BLaER1 (cell line): ENCODE results near the gene PAGE4.
A peak's percentile ranks its signal among the peaks of the same experiment; 100 is the strongest.

Experiments
- H3K27ac ChIP-seq: shearing (Covaris generic); formaldehyde crosslinking; 2 replicates; pipeline ENCODE4 v1.8.1; 2022
- H3K27me3 ChIP-seq: shearing (Covaris generic); formaldehyde crosslinking; 2 replicates; pipeline ENCODE4 v1.8.1; 2022
- H3K36me3 ChIP-seq: shearing (Covaris generic); formaldehyde crosslinking; 2 replicates; pipeline ENCODE4 v1.8.1; 2022
- H3K4me1 ChIP-seq: shearing (Covaris generic); formaldehyde crosslinking; 2 replicates; pipeline ENCODE4 v1.8.1; 2022
- H3K4me2 ChIP-seq: shearing (Covaris generic); formaldehyde crosslinking; 2 replicates; pipeline ENCODE4 v1.8.1; 2022
- H3K4me3 ChIP-seq: shearing (Covaris generic); formaldehyde crosslinking; 2 replicates; pipeline ENCODE4 v1.8.1; 2022
- H3K9ac ChIP-seq: shearing (Covaris generic); formaldehyde crosslinking; 2 replicates; pipeline ENCODE4 v1.8.1; 2022
- H3K9me3 ChIP-seq: shearing (Covaris generic); formaldehyde crosslinking; 2 replicates; pipeline ENCODE4 v1.8.1; 2022
- H4K20me1 ChIP-seq: shearing (Covaris generic); formaldehyde crosslinking; 2 replicates; pipeline ENCODE4 v1.8.1; 2022
- Cebpa-rat ChIP-seq: shearing (Covaris generic); IDR thresholded peaks from 2 replicates; pipeline ENCODE4 v1.8.1; 2022

Gene PAGE4

DNA sequence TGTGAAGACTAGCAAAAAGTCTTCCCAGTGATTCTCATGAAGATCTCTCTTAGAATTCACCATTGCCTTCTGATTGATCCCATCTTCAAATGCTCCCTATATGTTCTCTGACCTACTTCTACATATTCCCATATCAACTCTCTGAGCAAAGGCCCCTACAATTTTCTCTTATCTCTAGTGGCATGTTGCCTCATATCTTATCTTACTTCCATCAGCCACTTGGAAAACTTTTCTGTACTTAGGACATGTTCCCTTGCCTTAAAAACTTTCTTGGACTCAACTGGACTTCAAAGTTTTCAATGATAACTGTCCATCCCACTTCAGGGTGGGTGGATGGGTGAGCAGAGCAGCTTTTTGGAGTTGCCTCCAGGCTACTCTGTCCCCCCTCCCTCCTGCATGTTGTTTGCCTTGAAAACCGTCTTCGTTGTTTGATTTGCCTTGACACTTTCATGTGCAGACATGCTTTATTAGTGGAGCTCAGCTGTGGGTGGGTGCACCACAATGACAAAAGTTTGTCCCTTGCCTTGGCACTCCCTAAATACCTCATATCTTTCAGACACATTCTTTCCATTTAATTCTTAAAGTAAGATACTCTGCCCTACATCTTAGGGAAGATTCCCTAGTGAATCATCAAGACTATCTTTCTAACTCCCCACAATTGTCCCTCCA, 31.9 kb downstream of the PAGE4 start:
- H3K4me3 ChIP-seq, result no peak overlapping the region
- H3K27me3 ChIP-seq, result peaks cover 82% of the 10 kb centered on the region
- TF ChIP-seq Cebpa-rat, result no peak
- peaks cover 10% of the 10 kb centered on the region; the same call in 1 of the 2 replicates for H4K20me1 ChIP-seq
- no peaks in the 10 kb centered on the region for H3K9me3 ChIP-seq
- no peak overlapping the region for H3K9ac ChIP-seq
- H3K36me3 ChIP-seq, result no peaks in the 10 kb centered on the region
- H3K4me1 ChIP-seq, result no peaks in the 10 kb centered on the region
- H3K27ac ChIP-seq, result no peak overlapping the region
- no peak overlapping the region for H3K4me2 ChIP-seq

DNA sequence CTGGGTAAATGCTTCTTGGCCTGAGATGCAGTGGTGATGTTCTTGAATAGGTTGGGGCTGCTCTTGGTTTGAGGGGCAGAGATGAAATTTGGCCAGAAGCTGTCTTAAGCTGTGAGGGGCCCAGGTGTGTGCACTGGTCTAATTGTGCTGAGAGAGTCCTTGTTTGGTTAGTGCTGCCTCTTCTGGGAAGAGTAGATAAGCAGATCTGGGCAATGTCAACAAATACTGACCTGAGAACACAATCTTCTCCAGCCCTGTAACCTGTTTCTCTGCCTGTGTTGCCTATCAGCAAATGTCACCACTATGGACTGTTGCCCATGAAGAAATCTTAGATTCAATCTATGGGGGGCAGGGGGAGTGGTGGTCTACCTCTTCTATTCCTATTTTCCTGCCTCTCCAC, 33.0 kb downstream of the PAGE4 start:
- Histone ChIP-seq H3K27ac (no peak overlapping the region), H3K9me3 (no peaks in the 10 kb centered on the region), H3K9ac (no peak overlapping the region), H4K20me1 (peaks cover 10% of the 10 kb centered on the region; the same call in 1 of the 2 replicates), H3K4me1 (no peaks in the 10 kb centered on the region), H3K4me2 (no peak overlapping the region), H3K4me3 (no peak overlapping the region), H3K36me3 (no peaks in the 10 kb centered on the region), H3K27me3 (peaks cover 78% of the 10 kb centered on the region)
- no peak for TF ChIP-seq Cebpa-rat

DNA sequence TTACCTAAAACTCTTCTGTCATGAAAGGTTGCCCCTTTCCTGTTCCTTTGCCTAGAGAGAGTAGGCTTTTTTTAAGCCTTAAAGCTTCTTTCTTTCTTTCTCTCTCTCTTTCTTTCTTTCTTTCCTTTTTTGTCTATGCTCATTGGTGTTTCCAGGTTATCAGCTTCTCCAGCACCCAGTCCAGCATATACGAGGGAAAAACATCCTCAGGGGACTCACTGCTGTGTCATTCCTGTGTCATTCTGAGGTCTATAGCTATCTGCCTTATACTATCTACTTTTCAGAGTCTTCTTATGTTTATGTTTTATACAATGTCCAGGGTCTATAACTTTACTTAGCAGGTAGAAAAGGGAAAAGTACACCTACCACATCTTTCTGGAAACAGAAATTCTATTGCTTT, 39.6 kb downstream of the PAGE4 start:
- Histone ChIP-seq H3K27ac (no peak overlapping the region), H3K36me3 (no peaks in the 10 kb centered on the region), H3K4me3 (no peak overlapping the region), H3K27me3 (peaks cover 63% of the 10 kb centered on the region), H3K9me3 (no peaks in the 10 kb centered on the region), H3K4me2 (no peak overlapping the region), H3K4me1 (no peaks in the 10 kb centered on the region), H3K9ac (no peak overlapping the region), H4K20me1 (peaks cover 15% of the 10 kb centered on the region; the same call in 1 of the 2 replicates)
- TF ChIP-seq Cebpa-rat, result no peak

DNA sequence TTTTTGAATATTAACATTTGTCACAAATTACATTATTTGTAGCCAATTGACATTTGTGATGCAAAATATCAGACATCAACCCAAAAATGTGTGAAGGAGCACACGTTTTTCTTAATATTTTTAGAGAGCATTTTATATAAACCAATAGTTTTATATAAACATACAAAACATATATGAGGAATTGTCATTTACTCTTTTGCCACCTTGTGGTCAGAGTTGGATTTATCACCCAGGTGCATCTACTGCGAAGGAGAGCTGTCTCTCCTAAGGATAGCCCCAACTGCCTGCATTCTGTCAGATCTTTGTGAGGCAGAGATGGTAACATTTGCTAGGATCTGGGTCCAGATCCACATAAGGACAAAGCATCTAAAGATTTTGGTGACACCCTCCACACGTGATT, 47.6 kb downstream of the PAGE4 start:
- Histone ChIP-seq H3K4me1 (peaks cover 34% of the 10 kb centered on the region; the same call in 1 of the 2 replicates), H3K4me2 (no peak overlapping the region), H3K9ac (no peak overlapping the region), H3K27ac (no peak overlapping the region), H4K20me1 (0 out of 2 replicates have a peak, but pooled peaks cover 5% of the 10 kb centered on the region), H3K9me3 (no peaks in the 10 kb centered on the region), H3K27me3 (peaks cover 44% of the 10 kb centered on the region), H3K36me3 (no peaks in the 10 kb centered on the region), H3K4me3 (no peak overlapping the region)
- no peak for TF ChIP-seq Cebpa-rat

DNA sequence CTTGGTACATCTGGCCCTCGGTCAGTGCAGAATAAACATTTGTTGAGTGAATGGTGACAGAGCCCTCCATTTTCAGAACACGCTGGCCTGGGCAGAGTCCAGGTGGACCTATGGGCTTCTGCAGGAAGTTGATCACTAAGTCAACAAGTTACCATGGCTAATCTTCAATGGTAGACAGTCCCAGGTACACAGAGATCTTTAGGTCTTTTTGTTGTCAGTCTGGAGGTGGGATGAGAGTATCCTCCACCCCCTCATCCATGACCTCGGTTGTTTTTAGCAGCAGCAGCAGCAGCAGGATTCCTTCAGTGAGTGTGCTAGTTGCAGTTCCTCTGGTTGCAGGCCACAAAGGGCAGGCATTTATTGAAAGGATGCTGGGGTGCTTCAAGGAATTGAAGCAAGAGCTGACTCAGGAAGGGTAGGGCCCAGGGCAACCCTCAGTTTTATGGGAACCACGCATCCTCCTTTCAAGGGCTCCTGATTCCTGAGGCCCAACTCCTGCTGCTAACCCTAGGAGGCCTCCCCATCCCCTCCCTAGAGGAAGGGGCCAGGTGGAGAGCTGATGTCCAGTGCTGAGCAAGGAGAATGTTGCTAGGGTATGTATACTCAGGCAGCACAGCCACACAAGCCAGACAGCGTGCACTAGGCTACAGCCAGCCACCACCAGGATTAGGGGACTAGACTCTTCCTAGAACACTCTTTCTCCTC, 48.4 kb downstream of the PAGE4 start:
- Histone ChIP-seq H3K36me3 (no peaks in the 10 kb centered on the region), H3K9ac (no peak overlapping the region), H3K4me3 (no peak overlapping the region), H3K4me2 (no peak overlapping the region), H3K9me3 (no peaks in the 10 kb centered on the region), H3K27ac (no peak overlapping the region), H4K20me1 (peaks cover 2% of the 10 kb centered on the region; the same call in 1 of the 2 replicates), H3K4me1 (peaks cover 37% of the 10 kb centered on the region; the same call in 1 of the 2 replicates), H3K27me3 (peaks cover 41% of the 10 kb centered on the region)
- TF ChIP-seq Cebpa-rat, result no peak

DNA sequence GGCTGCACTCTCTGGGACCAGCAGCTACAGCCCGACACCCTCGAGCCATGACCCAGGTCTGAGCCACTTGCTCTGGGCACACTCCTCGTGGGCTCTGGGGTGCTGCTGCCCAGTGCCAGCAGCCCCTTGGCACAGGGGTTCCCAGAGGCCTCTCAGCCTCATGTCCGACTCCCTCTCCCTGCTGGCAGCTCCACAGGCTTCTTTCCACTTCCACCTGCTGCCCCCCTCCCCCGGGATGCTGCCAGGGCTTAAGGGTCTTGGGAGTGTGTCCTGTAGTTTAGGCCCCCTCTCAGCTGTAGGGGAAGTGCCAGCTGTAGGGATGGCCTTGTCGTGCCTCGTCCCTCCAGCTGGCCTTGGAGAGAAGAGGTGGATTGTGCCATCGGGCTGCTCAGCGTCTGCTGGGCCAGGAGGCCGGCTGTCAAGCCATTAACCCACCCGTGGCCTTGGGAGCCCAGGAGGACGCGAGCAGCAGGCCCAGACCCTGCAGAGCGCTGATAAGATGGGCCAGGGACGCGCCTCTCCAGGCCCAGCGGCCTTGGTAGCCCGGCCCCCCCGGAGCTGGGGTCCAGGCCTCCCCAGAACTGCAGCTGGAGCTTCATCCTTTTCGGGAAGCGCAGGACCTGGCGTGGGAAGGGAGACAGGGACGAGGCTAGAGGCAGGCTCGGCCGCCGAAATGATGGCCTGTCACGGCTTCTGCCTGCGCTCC, 49.2 kb downstream of the PAGE4 start:
- H4K20me1 ChIP-seq, result peaks cover 8% of the 10 kb centered on the region; the same call in 1 of the 2 replicates
- H3K4me2 ChIP-seq, result peak overlapping the region; percentile 63
- H3K4me3 ChIP-seq, result peak overlapping the region; percentile 71
- H3K9me3 ChIP-seq, result no peaks in the 10 kb centered on the region
- peaks cover 40% of the 10 kb centered on the region; the same call in 1 of the 2 replicates for H3K4me1 ChIP-seq
- peak overlapping the region; percentile 45; the same call in 1 of the 2 replicates for H3K9ac ChIP-seq
- H3K27me3 ChIP-seq, result peaks cover 46% of the 10 kb centered on the region
- TF ChIP-seq Cebpa-rat, result no peak
- H3K36me3 ChIP-seq, result no peaks in the 10 kb centered on the region
- H3K27ac ChIP-seq, result peak overlapping the region; percentile 41

DNA sequence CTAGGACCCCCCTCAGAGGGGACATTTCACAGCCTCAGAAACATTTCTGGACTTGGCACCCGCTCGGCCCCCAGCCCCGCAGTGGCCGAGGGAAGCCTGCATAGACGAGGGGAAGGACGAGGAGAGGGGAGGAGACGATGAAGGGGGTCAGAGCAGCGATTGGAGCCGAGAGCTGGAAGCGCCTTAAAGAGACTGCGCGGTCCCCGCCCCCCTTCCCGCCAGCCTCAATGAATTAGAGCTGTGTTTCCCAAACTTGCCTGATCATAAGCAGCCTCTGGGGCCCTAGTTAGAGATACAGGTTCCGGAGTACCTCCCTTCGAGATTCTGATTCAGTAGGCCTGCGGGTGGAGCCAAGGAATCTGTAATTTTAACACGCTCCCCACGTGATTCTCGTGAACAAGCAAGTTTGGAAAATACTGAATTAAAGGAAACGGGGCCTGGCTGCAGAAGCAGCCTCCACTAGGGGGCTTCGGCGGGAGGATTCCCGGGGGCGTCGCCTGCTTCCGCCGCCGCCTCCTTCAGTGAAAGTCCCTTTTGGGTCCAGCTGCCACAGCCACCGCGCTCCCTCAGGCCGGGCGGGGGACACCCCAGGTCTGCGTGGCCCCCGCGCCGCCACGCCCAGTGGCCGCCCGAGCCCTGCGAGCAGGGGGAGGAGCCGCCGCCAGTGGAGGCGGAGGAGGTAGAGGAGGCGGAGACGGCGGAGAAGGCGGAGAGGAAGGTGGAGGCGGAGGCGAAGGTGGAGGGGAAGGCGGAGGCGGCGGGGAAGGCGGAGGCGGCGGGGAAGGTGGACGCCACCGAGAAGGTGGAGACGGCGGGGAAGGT, 49.9 kb downstream of the PAGE4 start, which contains the start of gene USP27X:
Gene USP27X (plus strand): TSS at position 651 of the 822 bp plus-strand sequence. CDS start 824 bp downstream, outside the sequence.
- no peaks in the 10 kb centered on the region for H3K9me3 ChIP-seq
- peak within 1 kb of the TSS; percentile 71 for H3K4me3 ChIP-seq
- H3K27ac ChIP-seq, result peak within 1 kb of the TSS; percentile 64
- H4K20me1 ChIP-seq, result peaks cover 8% of the 10 kb centered on the region; the same call in 1 of the 2 replicates
- H3K4me1 ChIP-seq, result peaks cover 40% of the 10 kb centered on the region; the same call in 1 of the 2 replicates
- peak within 1 kb of the TSS; percentile 78 for H3K4me2 ChIP-seq
- H3K9ac ChIP-seq, result peak within 1 kb of the TSS; percentile 73
- no peaks in the 10 kb centered on the region for H3K36me3 ChIP-seq
- peaks cover 41% of the 10 kb centered on the region for H3K27me3 ChIP-seq
- no peak for TF ChIP-seq Cebpa-rat

DNA sequence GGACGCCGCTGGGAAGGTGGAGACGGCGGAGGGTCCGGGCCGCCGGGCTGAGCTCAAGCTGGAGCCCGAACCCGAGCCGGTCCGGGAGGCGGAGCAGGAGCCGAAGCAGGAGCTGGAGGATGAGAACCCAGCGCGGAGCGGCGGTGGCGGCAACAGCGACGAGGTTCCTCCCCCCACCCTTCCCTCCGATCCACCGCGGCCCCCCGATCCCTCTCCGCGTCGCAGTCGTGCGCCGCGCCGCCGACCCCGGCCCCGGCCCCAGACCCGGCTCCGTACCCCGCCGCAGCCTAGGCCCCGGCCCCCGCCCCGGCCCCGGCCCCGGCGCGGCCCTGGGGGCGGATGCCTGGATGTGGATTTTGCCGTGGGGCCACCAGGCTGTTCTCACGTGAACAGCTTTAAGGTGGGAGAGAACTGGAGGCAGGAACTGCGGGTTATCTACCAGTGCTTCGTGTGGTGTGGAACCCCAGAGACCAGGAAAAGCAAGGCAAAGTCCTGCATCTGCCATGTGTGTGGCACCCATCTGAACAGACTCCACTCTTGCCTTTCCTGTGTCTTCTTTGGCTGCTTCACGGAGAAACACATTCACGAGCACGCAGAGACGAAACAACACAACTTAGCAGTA, 50.7 kb downstream of the PAGE4 start:
- peak overlapping the region; percentile 64; the same call in 1 of the 2 replicates for H3K27ac ChIP-seq

More for the DNA sequence above, 50.7 kb downstream of the PAGE4 start:
- Histone ChIP-seq H3K4me2 (peak overlapping the region; percentile 78), H3K27me3 (peaks cover 34% of the 10 kb centered on the region), H3K9ac (peak overlapping the region; percentile 73), H3K4me1 (peaks cover 40% of the 10 kb centered on the region; the same call in 1 of the 2 replicates), H3K36me3 (no peaks in the 10 kb centered on the region), H3K9me3 (no peaks in the 10 kb centered on the region), H3K4me3 (peak overlapping the region; percentile 71), H4K20me1 (peaks cover 8% of the 10 kb centered on the region; the same call in 1 of the 2 replicates)
- no peak for TF ChIP-seq Cebpa-rat
